Germinal center (tissue), 1 donor: ENCODE data around the gene DHPS.

Experiments
- DNase-seq: peaks from one replicate; pipeline ENCODE4 v3.0.0; 2012; ENCODE audit warnings: mixed read lengths, low spot score

The DHPS gene

DNA sequence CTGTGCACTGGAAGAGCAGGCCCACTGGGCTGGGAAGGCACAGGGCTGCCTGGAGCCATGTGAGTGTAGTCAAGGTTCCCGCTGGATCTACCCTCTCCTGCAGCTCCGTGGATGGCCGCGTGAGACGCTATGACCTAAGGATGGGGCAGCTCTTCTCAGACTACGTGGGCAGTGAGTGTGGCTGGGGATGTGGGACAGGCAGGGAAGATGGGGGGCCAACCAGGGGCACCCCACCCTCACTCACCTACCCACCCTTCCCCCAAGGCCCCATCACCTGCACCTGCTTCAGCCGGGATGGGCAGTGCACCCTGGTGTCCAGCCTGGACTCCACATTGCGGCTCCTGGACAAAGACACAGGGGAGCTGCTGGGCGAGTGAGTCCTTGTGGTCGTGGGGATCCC lies 8.9 kb downstream of the DHPS start:
- no peak for DNase-seq

DNA sequence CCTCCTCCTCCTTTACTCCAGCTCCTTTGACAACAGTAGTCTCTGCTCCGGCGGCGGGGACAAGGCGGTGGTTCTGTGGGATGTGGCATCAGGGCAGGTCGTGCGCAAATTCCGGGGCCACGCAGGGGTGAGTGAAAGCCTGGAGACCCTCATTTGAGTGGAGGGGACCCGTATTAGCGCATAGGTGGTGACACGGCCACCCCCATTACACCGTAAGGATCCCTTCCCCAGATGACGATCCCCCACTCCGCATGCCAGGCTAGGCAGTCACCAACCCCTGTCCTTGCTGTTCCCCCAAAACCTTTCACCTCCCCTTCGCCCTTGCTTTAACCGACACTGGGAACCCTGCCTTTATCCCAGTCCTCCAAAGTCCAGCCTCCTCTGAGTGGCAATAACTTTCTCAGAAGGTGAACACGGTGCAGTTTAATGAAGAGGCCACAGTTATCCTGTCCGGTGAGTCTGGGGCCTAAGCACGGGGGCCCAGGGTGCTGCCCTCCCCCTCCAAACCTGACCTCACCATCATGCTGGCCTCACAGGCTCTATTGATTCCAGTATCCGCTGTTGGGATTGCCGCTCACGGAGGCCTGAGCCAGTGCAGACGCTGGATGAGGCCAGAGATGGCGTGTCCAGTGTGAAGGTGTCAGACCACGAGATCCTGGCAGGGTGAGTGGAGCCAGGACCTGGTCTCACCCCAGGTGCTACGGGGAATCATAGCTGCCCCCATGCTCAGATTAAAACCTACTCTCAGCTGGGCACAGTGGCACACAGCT lies 11.3 kb downstream of the DHPS start:
- DNase-seq = no peak

DNA sequence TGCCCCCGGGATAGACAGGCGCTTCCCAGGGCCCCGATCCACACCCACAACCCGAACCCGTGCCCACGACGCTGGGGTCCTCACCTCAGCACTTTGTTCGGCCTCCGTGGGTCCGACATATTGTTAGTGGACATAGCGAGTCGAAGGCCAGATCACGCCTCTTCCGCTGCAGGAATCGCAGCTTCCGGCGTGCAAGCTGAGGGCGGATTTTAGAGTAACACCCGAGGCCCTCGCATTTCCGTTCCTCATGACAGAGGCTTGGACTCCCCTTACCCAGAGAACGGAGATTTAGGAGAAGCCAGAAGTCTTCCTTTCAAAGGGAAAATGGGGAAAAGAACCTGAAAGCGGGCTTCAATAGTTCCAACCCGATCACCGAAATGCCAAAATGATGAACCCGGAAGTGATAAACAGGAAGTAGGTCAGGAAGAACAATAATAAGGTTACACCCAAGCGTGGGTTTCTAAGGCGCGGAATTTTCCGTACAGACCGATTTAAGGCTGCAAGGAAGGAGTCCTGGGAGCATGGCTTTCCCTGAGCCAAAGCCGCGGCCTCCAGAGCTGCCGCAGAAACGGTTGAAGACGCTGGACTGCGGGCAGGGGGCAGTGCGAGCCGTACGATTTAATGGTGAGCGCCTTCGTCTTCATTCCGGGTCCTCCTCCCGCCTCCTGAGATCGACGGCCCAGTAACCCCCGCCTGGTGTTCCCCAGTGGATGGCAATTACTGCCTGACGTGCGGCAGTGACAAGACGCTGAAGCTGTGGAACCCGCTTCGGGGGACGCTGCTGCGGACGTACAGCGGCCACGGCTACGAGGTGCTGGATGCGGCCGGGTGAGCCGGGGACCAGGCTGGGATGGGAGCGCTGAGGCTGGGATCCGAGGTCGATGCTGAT lies 12.2 kb downstream of the DHPS start:
- DNase-seq = peak; percentile 71

DNA sequence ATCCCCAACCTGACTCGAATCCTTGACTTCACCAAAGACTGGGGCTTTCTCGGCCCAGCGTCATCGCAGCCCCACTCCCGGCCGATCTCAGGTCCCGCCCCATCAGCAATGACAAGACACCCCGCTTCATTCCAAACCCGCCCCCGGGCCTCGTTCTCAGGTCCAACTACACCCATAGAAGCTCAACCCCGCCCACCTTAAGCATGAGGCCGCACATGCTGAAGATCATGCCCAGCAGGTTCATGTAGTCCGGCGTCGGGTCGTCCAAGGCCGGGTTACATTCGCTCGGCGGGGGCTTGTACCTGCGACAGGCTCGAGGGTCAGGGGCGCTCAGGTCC lies 12.8 kb downstream of the DHPS start:
- DNase-seq = peak; percentile 48

DNA sequence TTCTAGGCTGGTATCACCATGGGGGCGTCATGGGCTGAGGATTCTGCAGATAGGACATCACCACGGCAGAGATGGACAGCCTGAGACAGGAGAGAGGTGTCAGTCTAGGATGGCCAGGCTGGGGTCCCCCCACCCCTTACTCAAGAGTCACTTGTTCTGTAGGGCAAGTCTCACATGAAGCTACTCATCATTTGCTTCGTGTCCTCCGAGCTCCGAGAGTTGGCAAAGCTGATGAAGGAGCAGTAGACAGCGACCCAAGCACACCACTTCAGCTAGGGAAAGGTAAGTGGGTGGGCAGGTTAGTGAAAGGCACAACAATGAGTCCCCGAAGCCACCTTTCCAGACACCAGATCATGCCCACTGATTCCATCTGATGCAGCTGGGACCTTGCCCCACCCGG lies 13.3 kb downstream of the DHPS start:
- no peak for DNase-seq

DNA sequence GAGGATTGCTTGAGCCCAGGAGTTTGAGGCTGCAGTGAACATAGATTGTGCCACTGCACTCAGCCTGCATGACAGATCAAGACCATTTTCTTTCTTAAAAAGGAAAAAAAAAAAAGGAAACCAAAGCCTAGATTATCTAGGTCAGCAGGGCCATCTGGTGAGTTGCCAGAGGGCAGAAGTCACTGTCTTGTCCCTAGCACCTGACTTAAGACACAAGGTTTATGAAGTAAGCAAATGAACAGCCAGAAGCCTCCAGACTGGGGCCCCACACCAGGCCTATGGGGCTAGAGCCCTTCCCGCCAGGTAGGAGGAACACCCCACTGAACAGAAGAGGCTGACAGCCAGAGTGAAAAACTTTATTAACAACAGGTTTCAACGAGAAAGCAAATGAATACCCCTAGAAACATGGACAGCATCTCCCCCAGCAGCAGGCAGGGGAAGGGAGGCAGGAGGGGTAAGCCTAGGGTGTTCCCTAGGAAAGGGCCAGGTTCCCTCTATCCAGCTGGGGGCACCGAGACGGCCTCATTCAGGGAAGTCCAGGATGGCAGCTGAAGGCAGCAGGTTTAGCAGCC lies 13.9 kb downstream of the DHPS start:
- DNase-seq = no peak

- DNase-seq = peak; percentile 95
These were observed 15.2 kb downstream of the DHPS start, which contains the start of the genes MAN2B1 and WDR83 for GRCh38 chr19:12666265-12667048. MAN2B1 (minus strand) TSS chr19:12666742; CDS start chr19:12666701, 41 bp downstream. WDR83 (plus strand) TSS chr19:12666807; CDS start chr19:12669791, 2,984 bp downstream.

DNA sequence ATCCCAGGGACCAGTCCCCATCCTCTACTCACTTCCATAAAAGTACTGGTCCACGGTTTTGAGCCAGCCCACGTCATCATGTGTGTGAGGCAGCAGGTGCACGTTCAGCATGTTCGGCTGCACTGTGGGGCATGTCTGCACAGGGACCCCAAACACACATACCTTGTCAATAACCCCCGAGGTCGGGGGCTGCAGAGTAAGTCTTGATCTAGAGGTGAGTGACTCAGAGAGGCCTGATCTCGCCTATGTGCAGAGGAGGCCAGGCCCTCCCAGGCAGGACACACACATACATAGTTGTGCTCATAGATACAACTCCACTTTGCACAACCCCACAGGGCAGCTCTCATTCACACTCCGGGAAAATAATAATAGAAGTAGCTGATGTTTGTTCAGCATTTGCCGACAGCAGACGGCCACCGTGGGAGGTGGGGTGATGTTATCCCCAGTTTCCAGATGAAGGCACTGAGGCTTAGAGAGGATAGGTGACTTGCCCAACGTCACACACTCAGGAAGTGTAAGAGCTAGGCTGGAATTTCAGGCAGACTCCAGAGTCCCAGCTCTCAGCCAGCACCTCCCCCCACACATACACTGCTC lies 15.9 kb downstream of the DHPS start:
- DNase-seq = peak; percentile 49

- DNase-seq = peak; percentile 84
These were observed 16.5 kb downstream of the DHPS start for GRCh38 chr19:12665281-12665573.

- no peak for DNase-seq
These were observed 17.0 kb downstream of the DHPS start for GRCh38 chr19:12664406-12665280.

- DNase-seq = no peak
These were observed 20.7 kb downstream of the DHPS start for GRCh38 chr19:12660980-12661379.

GRCh38 chr19:12657966-12658365 lies 23.7 kb downstream of the DHPS start:
- DNase-seq = no peak

DNA sequence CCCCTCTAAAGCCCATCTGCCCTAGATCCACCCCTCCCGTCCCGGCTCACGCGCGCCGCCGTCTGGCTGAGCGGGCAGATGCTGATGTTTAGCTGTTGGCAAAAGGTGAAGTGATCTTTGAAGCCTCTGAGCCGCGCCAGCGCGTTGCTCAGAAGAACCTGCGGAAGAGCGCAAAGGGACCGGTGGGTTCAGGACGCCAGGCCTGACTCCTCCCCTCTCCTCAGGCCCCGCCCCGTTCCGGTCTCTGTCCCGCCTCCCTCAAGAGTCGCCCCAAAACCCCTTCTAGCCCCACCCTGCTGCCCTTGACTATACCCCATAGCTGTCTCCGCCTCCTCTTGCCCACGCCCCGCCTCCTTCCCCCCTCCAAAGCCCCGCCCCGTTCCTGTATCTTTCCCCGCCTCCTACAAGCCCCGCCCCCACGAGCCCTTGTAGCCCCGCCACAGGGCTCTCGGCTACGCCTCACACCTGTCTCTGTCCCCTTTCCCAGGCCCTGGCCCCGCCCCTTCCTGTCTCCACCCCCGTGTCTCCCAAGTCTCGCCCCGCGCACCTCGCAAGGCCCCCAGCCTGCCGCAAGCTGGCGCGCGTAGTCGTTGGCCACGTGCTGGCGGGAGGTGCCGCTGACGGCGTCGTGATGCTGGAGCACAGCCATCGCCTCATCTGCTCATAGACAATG lies 24.6 kb downstream of the DHPS start:
- no peak for DNase-seq

GRCh38 chr19:12655546-12655945 lies 26.1 kb downstream of the DHPS start:
- DNase-seq = no peak

GRCh38 chr19:12652219-12652618 lies 29.5 kb downstream of the DHPS start:
- DNase-seq = no peak

GRCh38 chr19:12649941-12650340 lies 31.7 kb downstream of the DHPS start:
- DNase-seq = no peak

DNA sequence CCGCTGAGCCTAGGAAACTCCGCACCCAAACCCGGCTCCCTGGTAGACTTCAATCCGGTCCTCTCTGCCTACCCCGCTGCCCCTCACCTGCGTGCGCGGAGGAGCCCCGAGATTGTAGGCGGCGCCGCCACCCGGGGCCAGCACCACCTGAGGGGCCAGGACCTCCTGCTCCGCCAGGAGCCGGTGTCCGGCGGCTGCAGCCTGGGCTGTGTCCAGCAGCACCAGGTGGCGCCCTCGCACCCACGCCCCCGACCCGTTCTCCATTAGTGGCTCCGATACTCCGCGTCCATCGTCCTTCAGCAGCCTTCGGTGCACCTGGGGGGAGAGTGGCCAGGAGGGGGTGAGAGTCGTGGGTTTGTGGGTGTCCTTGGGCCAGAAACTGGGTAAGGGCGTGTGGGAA lies 33.6 kb downstream of the DHPS start:
- DNase-seq = no peak

DNA sequence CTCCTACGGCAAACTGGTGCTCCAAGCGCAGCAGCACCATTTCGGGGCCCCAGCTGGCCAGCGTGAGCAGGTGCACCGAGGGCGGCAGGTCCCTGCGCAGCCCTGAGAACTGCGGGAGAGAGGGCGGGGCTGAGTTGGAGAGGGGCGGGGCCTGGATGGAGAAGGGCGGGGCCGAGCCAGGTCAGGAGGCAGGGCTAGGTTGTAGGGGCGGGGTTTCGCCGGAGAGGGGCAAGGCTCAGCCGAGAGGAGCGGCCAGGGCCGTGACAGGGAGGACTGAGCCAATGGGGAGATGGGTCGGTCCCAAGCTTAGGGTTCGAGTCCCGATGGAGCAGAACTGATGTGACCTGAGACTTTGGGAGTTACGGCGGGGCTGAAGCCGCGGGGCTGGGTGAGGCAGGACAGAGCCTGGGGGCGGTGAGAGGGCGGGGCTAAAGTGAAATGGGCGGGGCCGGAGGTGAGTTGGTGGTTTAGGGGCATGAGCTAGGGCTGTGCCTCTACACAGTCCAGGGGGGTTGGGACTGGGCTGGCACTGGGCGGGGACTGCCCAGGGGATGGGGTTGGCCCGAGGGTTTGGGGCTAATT lies 34.1 kb downstream of the DHPS start:
- DNase-seq = no peak

DNA sequence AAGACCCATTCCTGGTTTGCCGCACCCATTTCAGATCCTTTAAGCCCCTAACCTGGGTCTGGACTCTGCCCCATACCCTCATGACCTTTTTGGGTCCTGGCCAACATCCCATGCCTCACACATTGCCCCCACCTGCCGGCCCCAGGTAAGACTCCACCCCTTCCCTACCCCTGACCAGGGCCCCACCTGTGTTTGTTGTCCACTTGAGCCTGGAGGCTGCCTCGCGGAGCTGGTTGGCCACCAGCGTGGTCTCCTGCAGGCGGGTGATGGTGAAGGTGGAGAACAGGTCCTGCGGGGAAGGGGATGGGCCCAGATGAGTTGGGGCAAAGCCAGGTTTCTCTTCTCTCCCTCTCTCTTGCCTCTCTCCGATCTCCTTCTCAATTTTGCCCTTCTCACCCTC lies 34.6 kb downstream of the DHPS start:
- DNase-seq = no peak

DNA sequence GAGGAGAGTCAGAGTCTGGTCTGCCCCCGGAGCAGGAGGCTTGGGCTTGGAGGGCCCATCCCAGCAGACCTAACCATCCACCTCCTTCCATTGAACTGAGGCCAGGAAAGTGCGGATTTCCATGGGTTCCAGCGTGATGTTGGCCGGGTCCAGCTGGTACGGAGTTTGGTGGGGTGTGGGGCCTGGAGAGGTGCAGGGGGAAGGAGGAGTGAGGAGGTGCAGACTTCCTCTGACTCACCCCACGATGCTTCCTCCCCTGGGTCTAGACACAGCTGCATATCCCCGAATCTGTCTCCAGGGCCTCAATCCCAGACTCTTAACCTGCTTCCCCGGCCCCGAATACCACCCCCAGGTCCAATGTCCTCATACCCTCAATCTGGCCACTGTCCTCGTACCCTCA lies 35.1 kb downstream of the DHPS start:
- DNase-seq = no peak
